SK-N-MC (cell line): Measurements from ENCODE around the gene PCDHGB1.
"Not testable (repeated sequence)": the region's sequence is repeated elsewhere in the genome, so short reads cannot be mapped to it uniquely, and the experiment has no call there.

ENCODE experiments used
- DNase-seq: peaks from one replicate; pipeline ENCODE4 v3.0.0-alpha.2; 2011; ENCODE audit warnings: low read depth, low spot score
- H3K27ac ChIP-seq: fragments of 200-600 bp; sonication (generic); 2 replicates; pipeline ENCODE4 v1.5.1; 2016; ENCODE audit warnings: mixed run types
- H3K36me3 ChIP-seq: fragments of 200-600 bp; sonication (generic); 2 replicates; pipeline ENCODE4 v1.6.1; 2017; ENCODE audit warnings: antibody characterized with exemption, low read length, mixed read lengths; ENCODE audit not compliant: insufficient read depth
- H3K4me3 ChIP-seq: fragments of 200-600 bp; sonication (generic); 2 replicates; pipeline ENCODE4 v1.5.1; 2016
- H3K9ac ChIP-seq: fragments of 200-600 bp; sonication (generic); 2 replicates; pipeline ENCODE4 v1.8.0; 2017; ENCODE audit warnings: mixed run types, mixed read lengths; ENCODE audit not compliant: insufficient read length
- H3K9me3 ChIP-seq: fragments of 200-600 bp; sonication (generic); 2 replicates; pipeline ENCODE4 v1.6.1; 2017; ENCODE audit warnings: low read depth, mild to moderate bottlenecking, antibody characterized with exemption, low read length, moderate library complexity, mixed read lengths
- EZH2 ChIP-seq: fragments of 200-600 bp; sonication (generic); IDR thresholded peaks from one replicate; pipeline ENCODE4 v1.6.1; 2017; ENCODE audit warnings: antibody characterized with exemption
- FOXP2 ChIP-seq: optimal IDR thresholded peaks from 2 replicates; pipeline ENCODE3; 2011; ENCODE audit warnings: mild to moderate bottlenecking, moderate library complexity; ENCODE audit not compliant: insufficient read depth; ENCODE audit errors: extremely low read length, control extremely low read depth
- POLR2AphosphoS5 ChIP-seq: IDR thresholded peaks from 2 replicates; pipeline ENCODE4 v1.6.1; 2012; ENCODE audit warnings: mild to moderate bottlenecking, low read depth, low read length, borderline replicate concordance

Gene PCDHGB1

GRCh38 chr5:141388661-141389060 is 38.8 kb downstream of the PCDHGB1 start:
- no peak for DNase-seq
- Histone ChIP-seq H3K36me3 (no peaks in the 10 kb centered on the region), H3K27ac (no peak overlapping the region), H3K9ac (no peak overlapping the region), H3K4me3 (no peak overlapping the region), H3K9me3 (no peaks in the 10 kb centered on the region)
- TF ChIP-seq POLR2AphosphoS5: no peak
- no peak for TF ChIP-seq FOXP2
- no peak for TF ChIP-seq EZH2

GRCh38 chr5:141389153-141390042 is 39.5 kb downstream of the PCDHGB1 start:
- no peaks in the 10 kb centered on the region for H3K36me3 ChIP-seq
- no peak overlapping the region for H3K4me3 ChIP-seq
- no peaks in the 10 kb centered on the region for H3K9me3 ChIP-seq
- TF ChIP-seq EZH2: no peak
- no peak for TF ChIP-seq POLR2AphosphoS5
- no peak for TF ChIP-seq FOXP2
- H3K9ac ChIP-seq: no peak overlapping the region
- DNase-seq: no peak
- H3K27ac ChIP-seq: no peak overlapping the region

GRCh38 chr5:141392429-141393198 is 42.7 kb downstream of the PCDHGB1 start, which contains the start of gene PCDHGA8:
TSS of gene PCDHGA8 (plus strand) at chr5:141392633. CDS start at chr5:141392814, 181 bp downstream.
- H3K36me3 ChIP-seq: no peaks in the 10 kb centered on the region
- no peak for DNase-seq
- no peak within 1 kb of the TSS for H3K4me3 ChIP-seq
- no peak within 1 kb of the TSS for H3K27ac ChIP-seq
- H3K9me3 ChIP-seq: no peaks in the 10 kb centered on the region
- H3K9ac ChIP-seq: no peak within 1 kb of the TSS
- no peak for TF ChIP-seq EZH2
- no peak for TF ChIP-seq POLR2AphosphoS5
- no peak for TF ChIP-seq FOXP2

GRCh38 chr5:141393267-141393666 is 43.4 kb downstream of the PCDHGB1 start:
- H3K9ac ChIP-seq: no peak overlapping the region
- no peaks in the 10 kb centered on the region for H3K9me3 ChIP-seq
- TF ChIP-seq EZH2 (no peak), POLR2AphosphoS5 (no peak), FOXP2 (no peak)
- H3K27ac ChIP-seq: no peak overlapping the region
- H3K4me3 ChIP-seq: no peak overlapping the region
- DNase-seq: no peak
- H3K36me3 ChIP-seq: no peaks in the 10 kb centered on the region

GRCh38 chr5:141394401-141395187 is 44.7 kb downstream of the PCDHGB1 start:
- not testable (repeated sequence) for H3K27ac ChIP-seq, H3K9me3 ChIP-seq, H3K36me3 ChIP-seq, DNase-seq, H3K9ac ChIP-seq, H3K4me3 ChIP-seq

- not testable (repeated sequence) for H3K9me3 ChIP-seq, H3K4me3 ChIP-seq, DNase-seq, H3K9ac ChIP-seq, H3K27ac ChIP-seq, H3K36me3 ChIP-seq
Observed at GRCh38 chr5:141397756-141398551, 48.1 kb downstream of the PCDHGB1 start, which contains the start of gene PCDHGB5. TSS of gene PCDHGB5 (plus strand) at chr5:141397947. CDS start at chr5:141398128, 181 bp downstream.

GRCh38 chr5:141398608-141399007 is 48.7 kb downstream of the PCDHGB1 start:
- Histone ChIP-seq H3K27ac (no peak overlapping the region), H3K9me3 (no peaks in the 10 kb centered on the region), H3K4me3 (no peak overlapping the region)

More at GRCh38 chr5:141398608-141399007, 48.7 kb downstream of the PCDHGB1 start:
- no peak for DNase-seq
- H3K36me3 ChIP-seq: no peaks in the 10 kb centered on the region
- H3K9ac ChIP-seq: no peak overlapping the region
- no peak for TF ChIP-seq POLR2AphosphoS5
- TF ChIP-seq EZH2: no peak
- no peak for TF ChIP-seq FOXP2
